ENCODE results near the gene ARFIP1.

DNA sequence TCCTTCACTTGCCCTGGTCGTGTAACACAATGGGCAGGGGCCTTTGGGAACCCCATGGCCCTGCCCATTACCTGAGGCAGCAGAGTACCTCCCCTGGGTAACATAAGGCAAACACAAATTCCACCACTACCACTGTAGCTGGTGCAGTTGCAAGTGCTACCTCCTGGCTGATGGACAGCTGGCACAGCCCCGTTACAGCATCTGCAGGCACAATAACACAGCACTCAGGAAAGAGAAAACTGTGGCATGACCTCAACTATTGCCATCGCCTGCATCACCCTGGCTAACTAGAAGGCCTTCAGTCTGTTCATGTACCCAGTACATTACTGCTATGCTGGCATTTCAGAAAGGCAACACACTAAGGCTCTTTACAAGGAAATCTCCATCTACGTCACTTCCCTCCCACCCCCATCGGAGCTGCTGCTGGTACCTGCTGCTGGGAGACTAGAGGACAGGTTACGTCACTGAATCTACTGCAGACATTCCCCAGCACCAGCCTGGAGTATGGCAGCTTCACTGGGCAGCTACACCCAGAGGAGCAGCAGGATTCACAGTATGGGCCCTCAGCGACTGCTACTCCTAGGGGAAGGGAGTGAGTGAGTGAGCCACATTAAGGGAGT lies 39.4 kb downstream of the ARFIP1 start:
- TF ChIP-seq, protein P1, sequence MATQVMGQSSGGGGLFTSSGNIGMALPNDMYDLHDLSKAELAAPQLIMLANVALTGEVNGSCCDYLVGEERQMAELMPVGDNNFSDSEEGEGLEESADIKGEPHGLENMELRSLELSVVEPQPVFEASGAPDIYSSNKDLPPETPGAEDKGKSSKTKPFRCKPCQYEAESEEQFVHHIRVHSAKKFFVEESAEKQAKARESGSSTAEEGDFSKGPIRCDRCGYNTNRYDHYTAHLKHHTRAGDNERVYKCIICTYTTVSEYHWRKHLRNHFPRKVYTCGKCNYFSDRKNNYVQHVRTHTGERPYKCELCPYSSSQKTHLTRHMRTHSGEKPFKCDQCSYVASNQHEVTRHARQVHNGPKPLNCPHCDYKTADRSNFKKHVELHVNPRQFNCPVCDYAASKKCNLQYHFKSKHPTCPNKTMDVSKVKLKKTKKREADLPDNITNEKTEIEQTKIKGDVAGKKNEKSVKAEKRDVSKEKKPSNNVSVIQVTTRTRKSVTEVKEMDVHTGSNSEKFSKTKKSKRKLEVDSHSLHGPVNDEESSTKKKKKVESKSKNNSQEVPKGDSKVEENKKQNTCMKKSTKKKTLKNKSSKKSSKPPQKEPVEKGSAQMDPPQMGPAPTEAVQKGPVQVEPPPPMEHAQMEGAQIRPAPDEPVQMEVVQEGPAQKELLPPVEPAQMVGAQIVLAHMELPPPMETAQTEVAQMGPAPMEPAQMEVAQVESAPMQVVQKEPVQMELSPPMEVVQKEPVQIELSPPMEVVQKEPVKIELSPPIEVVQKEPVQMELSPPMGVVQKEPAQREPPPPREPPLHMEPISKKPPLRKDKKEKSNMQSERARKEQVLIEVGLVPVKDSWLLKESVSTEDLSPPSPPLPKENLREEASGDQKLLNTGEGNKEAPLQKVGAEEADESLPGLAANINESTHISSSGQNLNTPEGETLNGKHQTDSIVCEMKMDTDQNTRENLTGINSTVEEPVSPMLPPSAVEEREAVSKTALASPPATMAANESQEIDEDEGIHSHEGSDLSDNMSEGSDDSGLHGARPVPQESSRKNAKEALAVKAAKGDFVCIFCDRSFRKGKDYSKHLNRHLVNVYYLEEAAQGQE (IDR thresholded peaks at IDR 0.05; ENCODE audit: insufficient read depth in 1 of 2, low read depth in 2 of 2, low read length in 2 of 2) = no peak
- TF ChIP-seq POLR2AphosphoS5 (IDR thresholded peaks at IDR 0.05; ENCODE audit: low read depth, low read length) = no peak
- TF ChIP-seq SIN3A (IDR thresholded peaks at IDR 0.05; ENCODE audit: borderline replicate concordance, insufficient read depth, low read length) = no peak
- TF ChIP-seq TAF1 (IDR thresholded peaks at IDR 0.05; ENCODE audit: borderline replicate concordance, insufficient read depth, low read length) = no peak

All from PFSK-1 (cell line).